GM18868 (cell line): ENCODE data around the gene KRT13.

Source experiments
- ATAC-seq: cut with Tn5 transposase; IDR thresholded peaks from one replicate; pipeline ENCODE4 v1.9.1; 2021; ENCODE audit warnings: mild to moderate bottlenecking, moderate library complexity; ENCODE audit not compliant: unreplicated experiment

KRT13 gene

GRCh38 chr17:41520821-41521521, 15.6 kb upstream of the KRT13 start:
- no peak for ATAC-seq

- ATAC-seq, result no peak
Observed at GRCh38 chr17:41519501-41520224, 14.3 kb upstream of the KRT13 start.

- no peak for ATAC-seq
Observed at GRCh38 chr17:41518789-41519449, 13.5 kb upstream of the KRT13 start, which contains the start of gene KRT15. KRT15 (minus strand) TSS chr17:41518890; CDS start chr17:41518827, 63 bp downstream.

- no peak for ATAC-seq
Observed at GRCh38 chr17:41518031-41518430, 12.6 kb upstream of the KRT13 start.

- no peak for ATAC-seq
Observed at GRCh38 chr17:41516830-41517283, 11.4 kb upstream of the KRT13 start.

- no peak for ATAC-seq
Observed at GRCh38 chr17:41516147-41516829, 10.9 kb upstream of the KRT13 start.

- ATAC-seq, result no peak
Observed at GRCh38 chr17:41513168-41513547, 7.7 kb upstream of the KRT13 start.

- ATAC-seq, result no peak
Observed at GRCh38 chr17:41512546-41513167, 7.2 kb upstream of the KRT13 start.

- ATAC-seq, result no peak
Observed at GRCh38 chr17:41511716-41512115, 6.3 kb upstream of the KRT13 start.

- no peak for ATAC-seq
Observed at GRCh38 chr17:41511116-41511515, 5.7 kb upstream of the KRT13 start.

- ATAC-seq, result no peak
Observed at GRCh38 chr17:41510251-41511065, 5.0 kb upstream of the KRT13 start.

GRCh38 chr17:41507315-41507880, 2.0 kb upstream of the KRT13 start:
- no peak for ATAC-seq

- ATAC-seq, result no peak
Observed at GRCh38 chr17:41505809-41506767, 676 bp upstream of the KRT13 start.

- ATAC-seq, result no peak
Observed at GRCh38 chr17:41504246-41504977, 1.0 kb downstream of the KRT13 start.

GRCh38 chr17:41503202-41503601, 2.2 kb downstream of the KRT13 start:
- no peak for ATAC-seq

- no peak for ATAC-seq
Observed at GRCh38 chr17:41500131-41500911, 5.1 kb downstream of the KRT13 start.

- ATAC-seq, result no peak
Observed at GRCh38 chr17:41499714-41500113, 5.7 kb downstream of the KRT13 start.
